ENCODE measurements around the gene INO80. TPM values are rescaled to one million over a fixed set of nuclear protein-coding genes. Genes with fewer than 3 reads are reported as not detected.
"Not testable (repeated sequence)": the region's sequence is repeated elsewhere in the genome, so short reads cannot be mapped to it uniquely, and the experiment has no call there.

The INO80 gene
- polyA plus RNA-seq, 3 donors: 21.3 to 24.7 (median 22.4) TPM

DNA sequence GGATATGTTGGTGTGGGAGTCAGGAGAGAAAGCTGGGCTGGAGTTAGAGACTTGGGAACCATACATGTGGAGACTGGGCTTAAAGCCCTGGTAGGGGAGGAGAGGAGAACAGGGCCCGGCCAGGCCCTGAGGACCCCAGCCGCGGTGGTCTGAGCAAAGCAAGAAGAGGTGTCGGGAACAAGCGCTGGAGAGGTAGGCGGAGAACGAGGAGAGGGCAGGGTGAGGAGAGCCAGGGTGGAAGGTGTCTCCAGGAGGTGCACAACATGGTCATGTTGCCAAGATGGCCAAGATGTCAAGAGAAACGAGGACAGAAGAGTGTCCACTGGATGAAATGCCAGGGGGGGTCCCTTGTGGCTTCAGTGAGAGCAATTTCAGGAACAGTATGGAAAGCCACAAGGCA is 157.4 kb downstream of the INO80 start:
- no peak for DNase-seq (ENCODE audit: extremely low read depth in 1 of 11, low read depth in 9 of 11, low spot score in 4 of 11)

DNA sequence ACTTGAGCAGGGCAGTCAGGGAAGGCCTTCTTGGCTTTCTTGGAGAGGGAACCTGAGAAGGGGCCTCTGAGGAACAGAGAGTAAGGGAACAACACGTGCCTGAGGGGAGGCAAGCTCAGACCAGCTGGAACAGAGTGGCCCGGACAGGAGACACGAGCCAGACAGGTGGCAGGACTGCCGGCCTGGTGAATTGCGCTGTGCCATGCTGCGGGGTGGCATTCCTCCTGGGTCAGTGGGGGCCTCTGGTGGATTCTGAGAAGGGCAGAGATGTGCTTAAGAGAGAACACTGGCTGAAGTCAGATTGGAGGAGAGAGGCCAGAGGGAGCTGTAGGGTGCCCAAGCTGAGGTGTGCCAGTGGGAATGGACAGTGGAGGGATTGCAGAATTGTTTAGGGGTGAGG is 157.9 kb downstream of the INO80 start:
- no peak for DNase-seq (ENCODE audit: extremely low read depth in 1 of 11, low read depth in 9 of 11, low spot score in 4 of 11)

DNA sequence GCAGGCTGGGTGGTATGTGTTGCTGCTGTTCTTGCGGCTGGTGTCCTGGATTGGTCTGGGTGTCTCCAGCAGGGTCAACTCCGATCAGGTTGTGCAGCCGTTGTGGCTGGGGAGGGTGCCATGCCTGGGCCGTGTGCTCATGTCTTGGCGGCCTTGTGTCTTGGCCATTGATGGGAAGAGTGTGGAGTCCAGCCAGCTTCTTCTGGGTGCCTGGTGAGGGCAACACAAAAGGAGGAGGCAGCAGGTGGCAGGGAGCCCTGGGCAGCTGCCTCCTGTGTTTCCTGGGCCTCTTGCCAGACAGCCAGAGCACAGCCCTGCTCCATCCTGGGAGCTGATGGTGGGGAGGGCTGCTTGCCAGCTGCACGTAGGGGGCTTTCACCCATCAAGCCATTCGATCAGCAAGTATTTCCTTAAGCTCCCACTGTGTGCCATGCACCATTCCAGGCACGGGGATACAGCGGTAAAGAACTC is 158.5 kb downstream of the INO80 start:
- no peak for DNase-seq (ENCODE audit: extremely low read depth in 1 of 11, low read depth in 9 of 11, low spot score in 4 of 11)

DNA sequence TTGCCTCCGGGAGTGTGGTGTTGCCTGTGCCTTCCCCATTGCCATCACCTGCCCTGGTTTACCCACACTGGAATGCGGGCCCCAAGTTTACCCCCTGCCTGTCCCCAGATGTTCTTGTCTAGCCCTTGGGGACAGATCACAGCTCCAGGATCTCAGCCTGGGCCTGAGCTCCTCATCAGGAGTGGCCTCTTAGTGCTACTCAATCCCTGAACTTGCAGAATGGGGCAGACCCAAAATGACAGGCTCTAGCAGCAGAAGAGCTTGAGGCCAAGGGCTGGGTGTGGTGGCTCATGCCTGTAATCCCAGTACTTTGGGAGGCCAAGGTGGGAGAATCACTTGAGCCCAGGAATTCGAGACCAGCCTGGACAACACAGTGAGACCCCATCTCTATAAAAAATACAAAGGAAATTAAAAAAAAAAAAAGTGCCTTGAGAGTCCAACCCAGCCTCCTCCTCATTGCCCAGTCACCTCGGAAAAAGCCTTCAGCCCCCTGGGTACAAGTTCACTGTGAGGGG is 159.0 kb downstream of the INO80 start:
- DNase-seq (ENCODE audit: extremely low read depth in 1 of 11, low read depth in 9 of 11, low spot score in 4 of 11): no peak

DNA sequence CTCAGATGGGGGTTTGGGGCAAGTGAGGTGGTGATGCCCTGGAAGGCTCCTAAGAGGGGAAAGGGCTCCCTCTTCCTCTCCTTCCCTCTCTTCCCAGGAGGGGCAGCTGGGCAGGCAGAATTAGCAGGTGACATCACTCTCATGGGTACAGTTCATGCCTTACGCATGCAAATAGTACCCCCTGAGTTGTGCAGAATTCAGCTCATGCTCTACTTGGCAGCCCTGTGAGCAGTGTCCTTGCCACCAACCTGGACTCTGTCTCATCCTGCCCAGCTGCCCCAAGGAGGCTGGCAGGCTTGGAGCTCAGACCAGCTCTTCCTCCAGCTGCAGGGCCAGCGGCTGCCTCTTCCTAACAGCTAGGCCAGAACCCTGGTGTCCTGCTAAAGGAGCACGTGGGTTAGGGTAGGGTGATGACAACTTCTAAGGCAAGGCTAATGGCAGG is 159.5 kb downstream of the INO80 start:
- no peak for DNase-seq (ENCODE audit: extremely low read depth in 1 of 11, low read depth in 9 of 11, low spot score in 4 of 11)

DNA sequence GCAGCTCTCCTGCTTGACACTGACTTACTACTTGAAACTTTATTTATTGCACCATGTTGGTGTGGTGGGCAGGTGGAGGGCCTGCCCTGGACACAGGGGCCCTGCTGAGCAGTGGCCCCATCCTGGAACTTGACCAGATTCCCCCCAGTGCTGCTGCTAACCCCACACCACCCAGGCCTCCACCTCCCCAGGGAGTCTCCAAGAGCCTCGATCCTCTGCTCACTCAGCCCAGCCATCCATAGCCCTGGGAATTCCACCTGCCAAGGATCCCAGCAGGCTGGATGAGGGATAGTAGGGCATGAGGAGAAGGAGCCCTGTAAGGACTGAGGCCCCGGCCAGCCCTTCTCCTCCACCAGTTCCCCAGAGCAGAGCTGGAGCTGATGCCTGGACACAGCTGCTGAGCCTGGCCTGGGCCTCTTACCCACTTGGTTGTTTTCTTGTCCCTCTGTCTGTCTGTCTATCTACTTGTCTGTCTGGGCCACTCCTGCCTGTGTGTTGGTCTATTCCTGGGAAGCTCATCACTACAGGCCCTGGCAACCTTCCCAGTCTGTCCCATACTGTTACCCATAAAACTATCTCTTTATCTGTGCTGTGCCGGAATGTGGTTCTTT is 160.0 kb downstream of the INO80 start:
- DNase-seq (ENCODE audit: extremely low read depth in 1 of 11, low read depth in 9 of 11, low spot score in 4 of 11): no peak

DNA sequence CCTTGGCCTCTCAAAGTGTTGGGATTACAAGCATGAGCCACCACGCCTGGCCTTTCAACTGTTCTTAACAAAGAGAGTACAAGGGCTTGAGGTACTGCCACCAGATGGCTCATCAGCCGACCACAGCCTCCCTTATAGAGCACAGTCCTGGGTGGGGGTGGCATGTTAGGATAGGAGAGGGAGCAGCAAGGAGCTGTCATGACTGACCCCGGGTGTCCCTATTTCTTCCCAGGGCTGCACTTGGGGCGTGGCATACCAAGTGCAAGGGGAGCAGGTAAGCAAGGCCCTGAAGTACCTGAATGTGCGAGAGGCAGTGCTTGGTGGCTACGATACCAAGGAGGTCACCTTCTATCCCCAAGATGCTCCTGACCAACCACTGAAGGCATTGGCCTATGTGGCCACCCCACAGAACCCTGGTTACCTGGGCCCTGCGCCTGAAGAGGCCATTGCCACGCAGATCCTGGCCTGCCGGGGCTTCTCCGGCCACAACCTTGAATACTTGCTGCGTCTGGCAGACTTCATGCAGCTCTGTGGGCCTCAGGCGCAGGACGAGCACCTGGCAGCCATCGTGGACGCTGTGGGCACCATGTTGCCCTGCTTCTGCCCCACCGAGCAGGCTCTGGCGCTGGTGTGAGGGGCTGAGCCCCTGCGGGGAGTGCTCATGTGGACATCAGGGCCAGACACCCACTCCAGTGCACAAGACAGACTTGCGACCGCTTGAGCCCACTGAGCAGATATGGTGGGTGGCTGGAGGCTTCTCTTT is 160.8 kb downstream of the INO80 start:
- no peak for DNase-seq (ENCODE audit: extremely low read depth in 1 of 11, low read depth in 9 of 11, low spot score in 4 of 11)

DNA sequence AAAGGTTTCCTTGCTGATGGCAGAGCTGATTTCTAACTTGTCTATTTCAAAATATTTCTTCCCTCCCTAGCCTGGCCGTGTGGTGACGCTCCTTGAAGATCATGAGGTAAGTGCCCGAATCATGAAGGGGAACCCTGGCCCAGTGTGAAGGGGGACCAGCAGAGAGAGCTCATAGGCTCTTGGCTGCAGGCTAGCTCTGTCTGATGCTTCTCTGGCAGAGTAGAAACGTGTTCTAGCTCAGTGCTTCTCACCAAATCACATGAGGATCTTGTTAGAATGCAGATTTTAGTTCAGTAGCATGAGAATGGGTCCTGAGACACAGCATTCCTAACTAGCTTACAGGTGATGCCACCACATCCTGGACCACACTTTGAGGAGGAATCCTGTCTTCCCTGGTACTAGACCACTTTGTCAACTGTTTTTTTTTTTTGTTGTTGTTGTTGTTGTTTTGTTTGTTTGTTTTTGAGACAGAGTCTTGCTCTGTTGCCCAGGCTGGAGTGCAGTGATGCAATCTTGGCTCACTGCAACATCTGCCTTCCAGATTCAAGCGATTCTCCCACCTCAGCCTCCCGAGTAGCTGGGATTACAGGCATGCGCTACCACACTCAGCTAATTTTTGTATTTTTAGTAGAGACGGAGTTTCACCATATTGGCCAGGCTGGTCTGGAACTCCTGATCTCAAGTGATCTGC is 161.8 kb downstream of the INO80 start:
- not testable (repeated sequence) for DNase-seq (ENCODE audit: extremely low read depth in 1 of 11, low read depth in 9 of 11, low spot score in 4 of 11)

DNA sequence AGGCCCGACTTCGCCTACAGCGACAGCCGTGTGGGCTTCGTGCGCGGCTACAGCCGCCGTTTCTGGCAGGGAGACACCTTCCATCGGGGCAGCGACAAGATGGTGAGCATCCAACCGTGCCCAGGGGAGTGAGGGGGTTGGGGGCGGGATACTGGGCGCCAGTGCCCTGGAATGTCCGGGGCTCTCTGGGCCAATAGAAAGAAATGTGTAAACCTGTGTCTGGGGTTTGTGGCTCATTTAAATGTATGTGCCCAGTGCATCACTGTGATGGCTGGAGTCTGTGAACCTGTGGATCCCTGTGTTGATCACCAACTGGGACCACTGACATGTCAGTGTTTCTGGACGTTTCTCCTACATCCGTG is 162.4 kb downstream of the INO80 start:
- no peak for DNase-seq (ENCODE audit: extremely low read depth in 1 of 11, low read depth in 9 of 11, low spot score in 4 of 11)

DNA sequence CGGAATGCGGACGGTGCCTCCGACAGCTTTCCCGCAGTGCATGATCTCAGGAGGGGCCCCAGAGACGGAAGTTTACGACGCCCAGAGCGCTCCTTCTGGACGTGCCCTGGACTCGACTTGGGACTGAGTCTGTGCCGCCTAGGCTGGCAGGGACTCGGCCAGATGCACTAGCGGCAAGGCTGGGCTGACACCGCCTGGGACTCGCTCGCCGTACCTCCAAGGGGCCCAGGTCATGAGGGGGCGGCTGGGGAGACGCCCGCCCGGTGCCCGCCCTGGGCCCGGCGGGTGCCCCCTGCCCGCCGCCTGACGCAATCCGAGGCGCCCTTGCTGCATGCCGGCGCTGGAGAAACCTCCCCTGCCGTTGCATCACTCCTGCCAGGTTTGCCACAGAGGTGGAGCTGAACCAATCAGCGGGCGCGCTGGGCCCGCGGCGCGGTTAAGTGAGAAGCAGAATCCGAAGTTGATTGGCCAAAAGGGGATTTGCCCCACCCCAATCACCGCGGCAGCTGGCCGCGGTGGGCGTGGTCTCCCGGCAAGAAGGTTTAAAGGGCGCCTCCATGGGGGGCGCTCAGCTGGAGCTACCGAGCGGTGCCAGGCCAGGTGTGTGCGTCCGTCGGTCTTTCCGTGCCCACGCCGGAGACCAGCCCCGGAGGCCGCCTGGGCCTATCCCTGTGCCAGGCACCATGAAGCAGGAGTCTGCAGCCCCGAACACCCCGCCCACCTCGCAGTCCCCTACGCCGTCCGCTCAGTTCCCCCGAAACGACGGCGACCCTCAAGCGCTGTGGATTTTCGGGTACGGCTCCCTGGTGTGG is 163.0 kb downstream of the INO80 start, which contains the start of gene CHAC1:
TSS of gene CHAC1 (plus strand) at position 571 of the 812 bp plus-strand sequence. CDS start at position 684, 113 bp downstream.
- peak; percentile 68 to 91 (median 85) for DNase-seq (ENCODE audit: extremely low read depth in 1 of 11, low read depth in 9 of 11, low spot score in 4 of 11)

DNA sequence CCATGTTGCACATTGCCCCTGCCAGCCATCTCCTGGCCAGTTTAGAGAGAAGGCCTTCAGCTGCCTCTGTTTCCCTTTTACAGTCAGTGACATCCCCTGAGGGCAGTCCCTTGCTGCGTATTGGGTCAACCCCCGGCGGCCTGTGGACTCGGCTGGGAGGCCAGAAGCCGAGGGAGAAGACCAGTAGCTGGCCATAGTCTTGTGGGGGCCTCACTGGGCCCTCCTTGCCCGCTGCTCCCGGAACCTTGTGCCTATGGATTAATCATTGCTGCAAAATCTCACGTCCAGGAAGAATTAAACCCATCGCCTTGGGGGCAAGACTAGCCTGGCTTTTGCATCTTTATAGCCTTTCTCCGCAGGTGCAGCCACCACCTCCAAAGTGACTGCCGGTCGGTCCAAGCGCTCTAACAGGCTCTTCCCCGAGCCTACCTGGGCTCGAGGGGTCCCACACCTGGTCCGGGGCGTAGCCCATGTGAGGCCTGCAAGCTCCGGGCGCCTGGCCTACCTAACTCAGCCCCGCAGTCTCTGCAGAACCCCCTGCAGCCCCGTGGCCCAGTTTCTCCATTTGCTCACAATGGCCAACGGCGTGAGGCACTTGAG is 163.7 kb downstream of the INO80 start:
- DNase-seq (ENCODE audit: extremely low read depth in 1 of 11, low read depth in 9 of 11, low spot score in 4 of 11): no peak

DNA sequence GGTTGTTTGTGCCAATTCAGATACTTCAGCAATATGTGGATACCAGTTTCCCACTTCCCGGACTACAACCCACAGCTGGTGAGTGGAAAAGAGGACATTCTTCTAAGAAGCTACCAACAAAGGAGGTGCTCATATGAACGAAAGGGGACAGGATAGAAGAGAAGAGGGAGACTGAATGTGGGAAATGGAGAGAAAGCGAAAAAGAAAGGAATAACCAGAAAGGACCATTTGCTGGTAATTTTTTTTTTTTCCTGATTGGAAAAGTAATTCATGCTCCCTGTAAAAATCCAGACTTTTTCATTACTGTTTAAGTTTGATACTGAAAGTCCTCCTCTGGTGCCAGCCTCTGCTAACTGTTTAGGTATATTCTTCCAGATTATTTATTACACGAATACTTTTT is 164.3 kb downstream of the INO80 start:
- no peak for DNase-seq (ENCODE audit: extremely low read depth in 1 of 11, low read depth in 9 of 11, low spot score in 4 of 11)

DNA sequence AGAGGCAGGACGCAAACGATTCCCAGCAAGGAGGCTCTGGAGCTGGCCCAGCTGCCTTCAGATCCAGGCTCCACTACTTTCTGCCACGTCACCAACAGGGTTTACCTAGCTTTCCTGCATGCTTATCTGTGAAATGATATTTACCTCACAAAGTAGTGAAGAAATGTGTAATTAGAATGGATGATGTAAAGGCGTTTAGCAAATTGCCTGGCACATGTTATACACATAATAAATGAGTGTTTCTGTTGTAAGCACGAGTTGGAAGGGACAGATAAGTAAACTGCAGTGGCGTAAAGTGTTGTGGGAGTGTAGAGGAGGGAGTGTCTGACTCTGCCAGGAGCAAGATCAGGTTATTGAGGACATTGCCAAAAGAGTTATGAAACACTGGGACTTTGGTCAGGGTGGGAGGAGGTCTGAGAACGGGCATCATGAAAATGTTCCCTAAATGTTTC is 166.3 kb downstream of the INO80 start:
- no peak for DNase-seq (ENCODE audit: extremely low read depth in 1 of 11, low read depth in 9 of 11, low spot score in 4 of 11)

DNA sequence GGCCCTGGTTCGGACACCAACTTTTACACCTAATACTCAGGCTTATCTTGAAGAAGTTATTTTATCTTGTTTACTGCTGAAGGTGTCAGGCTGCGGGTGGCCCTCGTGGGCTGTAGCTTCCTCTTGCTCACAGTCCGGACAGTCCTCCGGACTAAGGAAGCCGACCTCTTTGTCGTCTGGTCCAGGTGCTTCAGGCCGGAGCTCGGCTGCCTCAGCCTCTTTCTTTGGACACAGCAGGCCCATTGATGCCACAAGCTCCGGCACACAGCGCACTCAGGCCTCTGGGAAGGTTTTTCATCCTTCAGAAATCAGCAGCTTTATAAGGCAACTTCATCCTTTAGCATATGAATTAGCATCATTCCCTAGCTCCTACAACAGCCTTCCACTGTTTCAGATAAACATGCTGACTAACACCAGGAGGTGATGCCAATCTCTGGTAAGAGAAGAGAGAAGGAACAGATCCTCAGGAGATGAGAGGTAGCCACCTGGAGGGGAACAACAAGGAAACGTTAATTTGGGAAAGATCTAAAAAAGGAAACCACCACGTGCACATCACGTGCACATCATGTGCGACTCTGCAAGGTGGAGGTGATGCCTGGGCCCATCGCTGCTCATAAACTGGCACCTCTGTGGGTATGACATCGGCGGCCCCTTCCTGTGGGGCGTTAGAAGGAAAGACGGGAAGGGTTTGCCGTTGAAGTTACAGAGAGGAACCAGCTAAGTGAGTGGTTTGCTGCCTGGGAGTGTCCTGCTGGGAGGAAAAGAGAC is 167.2 kb downstream of the INO80 start:
- DNase-seq (ENCODE audit: extremely low read depth in 1 of 11, low read depth in 9 of 11, low spot score in 4 of 11): no peak

DNA sequence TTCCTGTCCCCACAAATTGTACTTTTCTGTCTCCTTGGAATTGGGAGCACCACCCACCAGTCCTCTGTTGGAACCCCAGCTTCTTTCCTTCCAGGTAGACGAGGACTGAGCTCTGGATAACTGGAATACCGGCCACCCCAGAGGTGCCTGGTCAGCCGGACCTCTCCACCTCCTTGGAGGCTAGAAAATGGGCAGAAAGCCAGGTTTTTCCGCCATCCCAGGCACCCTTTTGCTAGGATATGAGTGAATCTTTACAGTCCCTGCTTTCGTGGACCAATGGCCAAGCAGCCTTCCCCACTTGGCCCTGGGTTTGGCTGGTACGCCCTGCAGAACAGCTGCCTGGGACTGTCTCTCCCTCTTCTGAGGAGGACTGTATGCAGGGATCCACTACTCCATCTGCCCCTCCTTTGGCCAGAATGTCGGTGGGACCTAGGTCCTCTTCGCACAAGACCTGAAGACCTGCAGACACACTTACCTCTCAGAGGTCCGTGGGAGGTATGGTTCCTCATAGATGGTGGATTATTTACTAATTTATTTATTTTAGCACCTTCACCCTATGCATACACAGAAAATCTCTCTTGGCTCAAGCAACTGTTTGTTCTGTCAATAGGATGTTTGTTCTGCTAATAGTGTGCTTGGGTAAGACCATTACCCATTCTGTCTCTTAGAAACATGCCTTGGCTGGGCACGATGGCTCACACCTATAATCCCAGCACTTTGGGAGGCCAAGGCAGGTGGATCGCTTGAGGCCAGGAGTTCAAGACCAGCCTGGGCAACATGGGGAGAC is 171.4 kb downstream of the INO80 start:
- no peak for DNase-seq (ENCODE audit: extremely low read depth in 1 of 11, low read depth in 9 of 11, low spot score in 4 of 11)

DNA sequence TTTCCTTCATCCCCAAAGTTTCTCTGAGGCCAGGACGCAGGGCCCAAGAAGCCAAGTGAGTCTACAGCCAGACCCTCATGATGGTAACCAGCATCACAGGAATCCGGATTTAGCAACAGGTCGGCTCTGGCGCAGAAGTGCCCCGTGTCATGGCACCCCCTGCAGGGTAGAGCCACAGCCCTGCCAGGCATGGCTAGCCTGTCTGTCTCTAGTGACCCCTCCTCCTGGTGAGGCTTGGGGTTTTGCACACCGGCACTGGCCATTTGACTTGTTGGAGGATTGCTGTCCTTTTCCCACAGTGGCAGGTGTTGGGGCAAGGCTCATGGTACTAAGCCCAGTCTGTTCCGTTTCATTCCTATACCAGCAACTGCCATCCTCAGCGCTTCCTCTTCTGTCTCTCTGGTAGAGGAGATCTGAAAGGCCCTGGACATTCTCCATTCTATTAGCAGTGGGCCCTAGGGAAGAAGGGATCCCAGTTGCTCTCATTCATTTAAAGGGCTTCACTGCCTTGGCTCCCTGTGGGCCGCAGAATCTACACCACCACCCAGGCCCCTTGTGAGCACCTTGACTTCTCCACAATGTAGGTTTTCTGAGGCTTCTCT is 172.2 kb downstream of the INO80 start:
- DNase-seq (ENCODE audit: extremely low read depth in 1 of 11, low read depth in 9 of 11, low spot score in 4 of 11): no peak

DNA sequence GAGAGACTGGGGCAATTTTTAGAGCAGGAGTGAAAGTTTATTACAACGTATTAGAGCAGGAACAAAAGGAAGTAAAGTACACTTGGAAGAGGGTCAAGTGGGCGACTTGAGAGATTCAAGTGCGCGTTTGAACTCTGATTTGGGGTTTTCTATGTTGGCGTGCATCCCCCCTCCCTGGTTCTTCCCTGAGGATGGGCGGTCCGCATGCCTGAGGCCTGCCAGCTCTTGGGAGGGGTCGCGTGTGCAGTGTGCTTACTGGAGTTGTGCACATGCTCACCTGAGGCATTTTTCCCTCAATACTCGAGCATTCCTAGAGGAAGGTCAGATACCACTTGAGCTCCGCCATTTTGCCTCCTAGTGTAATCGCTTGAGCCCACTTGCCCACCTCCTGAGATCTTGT is 173.2 kb downstream of the INO80 start:
- DNase-seq (ENCODE audit: extremely low read depth in 1 of 11, low read depth in 9 of 11, low spot score in 4 of 11): no peak

Measured in renal cortex interstitium (tissue), 11 donors.